ENCODE data around the gene UIMC1.

DNA sequence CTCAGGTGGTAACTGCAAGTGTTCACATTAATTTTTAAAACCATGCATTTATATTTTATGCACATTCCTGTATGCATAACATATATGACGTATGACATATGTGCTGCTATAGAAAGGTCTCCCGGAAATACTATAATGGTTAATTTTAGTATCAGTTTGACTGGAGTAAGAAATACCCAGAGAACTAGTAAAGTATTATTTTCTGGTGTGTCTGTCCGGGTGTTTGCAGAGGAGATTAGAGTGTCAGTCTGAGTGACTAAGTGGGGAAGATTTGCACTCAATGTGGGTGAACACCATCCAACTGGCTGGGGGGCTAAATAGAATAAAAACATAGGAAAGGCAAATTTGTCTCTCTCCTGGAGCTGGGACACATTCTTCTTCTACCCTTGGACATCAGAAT lies 26.9 kb downstream of the UIMC1 start:
- TF ChIP-seq GATA2 (IDR thresholded peaks at IDR 0.05; ENCODE audit: low read depth, low read length) (no peak), GATA3 (IDR thresholded peaks at IDR 0.05; ENCODE audit: low read depth, low read length) (no peak)
